Retinal pigment epithelial cell (primary cell): ENCODE data around the gene ZNF282.

Experiments
- DNase-seq: peaks from one replicate; pipeline ENCODE4 v3.0.0-alpha.2; 2010; ENCODE audit warnings: low read depth
- H3K4me3 ChIP-seq: 2 replicates; pipeline ENCODE4 v1.5.1; 2011; ENCODE audit warnings: mild to moderate bottlenecking, low read length, control low read depth, moderate library complexity
- TF ChIP-seq, protein P1 (sequence below): conservative IDR thresholded peaks from 2 replicates; pipeline ENCODE4 v1.5.1; 2011; ENCODE audit warnings: low read depth, low read length, control low read depth, inconsistent platforms

The ZNF282 gene

DNA sequence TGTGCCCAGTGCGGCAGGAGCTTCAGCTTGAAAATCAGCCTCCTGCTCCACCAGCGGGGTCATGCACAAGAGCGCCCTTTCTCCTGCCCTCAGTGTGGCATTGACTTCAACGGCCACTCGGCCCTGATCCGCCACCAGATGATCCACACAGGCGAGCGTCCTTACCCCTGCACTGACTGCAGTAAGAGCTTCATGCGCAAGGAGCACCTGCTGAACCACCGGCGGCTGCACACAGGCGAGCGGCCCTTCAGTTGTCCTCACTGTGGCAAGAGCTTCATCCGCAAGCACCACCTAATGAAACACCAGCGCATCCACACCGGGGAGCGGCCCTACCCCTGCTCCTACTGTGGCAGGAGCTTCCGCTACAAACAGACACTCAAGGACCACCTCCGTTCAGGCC lies 16.1 kb upstream of the ZNF282 start:
- no peak overlapping the region for H3K4me3 ChIP-seq
- DNase-seq = no peak
- TF ChIP-seq, protein P1, sequence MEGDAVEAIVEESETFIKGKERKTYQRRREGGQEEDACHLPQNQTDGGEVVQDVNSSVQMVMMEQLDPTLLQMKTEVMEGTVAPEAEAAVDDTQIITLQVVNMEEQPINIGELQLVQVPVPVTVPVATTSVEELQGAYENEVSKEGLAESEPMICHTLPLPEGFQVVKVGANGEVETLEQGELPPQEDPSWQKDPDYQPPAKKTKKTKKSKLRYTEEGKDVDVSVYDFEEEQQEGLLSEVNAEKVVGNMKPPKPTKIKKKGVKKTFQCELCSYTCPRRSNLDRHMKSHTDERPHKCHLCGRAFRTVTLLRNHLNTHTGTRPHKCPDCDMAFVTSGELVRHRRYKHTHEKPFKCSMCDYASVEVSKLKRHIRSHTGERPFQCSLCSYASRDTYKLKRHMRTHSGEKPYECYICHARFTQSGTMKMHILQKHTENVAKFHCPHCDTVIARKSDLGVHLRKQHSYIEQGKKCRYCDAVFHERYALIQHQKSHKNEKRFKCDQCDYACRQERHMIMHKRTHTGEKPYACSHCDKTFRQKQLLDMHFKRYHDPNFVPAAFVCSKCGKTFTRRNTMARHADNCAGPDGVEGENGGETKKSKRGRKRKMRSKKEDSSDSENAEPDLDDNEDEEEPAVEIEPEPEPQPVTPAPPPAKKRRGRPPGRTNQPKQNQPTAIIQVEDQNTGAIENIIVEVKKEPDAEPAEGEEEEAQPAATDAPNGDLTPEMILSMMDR = no peak

DNA sequence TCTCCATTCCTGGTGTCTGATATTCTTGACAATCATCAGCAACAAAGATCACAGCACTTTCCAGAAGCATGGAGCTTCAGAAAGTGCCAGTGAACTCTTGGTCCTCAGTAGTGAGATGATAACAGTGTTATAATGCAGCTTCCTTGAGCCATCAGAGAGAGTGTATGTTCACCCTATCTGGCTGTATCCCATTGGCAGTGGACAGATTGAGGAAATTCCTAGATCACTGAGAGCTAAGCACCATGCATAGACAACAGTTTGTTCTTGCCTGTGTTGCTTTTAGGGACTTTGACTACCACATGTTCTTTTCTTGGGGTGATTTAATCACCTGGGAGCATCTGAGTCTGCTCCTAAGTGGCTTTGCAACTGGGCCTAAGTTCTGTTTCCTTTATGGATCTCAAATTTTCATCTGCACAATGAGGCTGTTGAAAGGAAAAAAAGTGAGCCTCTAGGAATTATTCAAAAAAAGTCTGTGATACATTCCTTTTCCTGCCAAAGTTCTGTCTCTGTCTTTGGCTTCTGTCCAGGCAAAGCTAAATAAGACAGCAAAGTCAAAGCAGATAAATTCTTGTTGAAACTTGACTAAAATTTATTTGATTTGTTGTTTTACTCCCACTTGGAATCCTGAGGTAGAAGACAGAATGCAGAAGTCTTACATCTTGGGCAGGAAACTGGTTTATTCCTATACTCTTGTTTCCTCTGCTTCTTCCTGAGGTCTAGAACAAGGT lies 14.5 kb upstream of the ZNF282 start:
- TF ChIP-seq, protein P1 = no peak
- no peak overlapping the region for H3K4me3 ChIP-seq
- no peak for DNase-seq

DNA sequence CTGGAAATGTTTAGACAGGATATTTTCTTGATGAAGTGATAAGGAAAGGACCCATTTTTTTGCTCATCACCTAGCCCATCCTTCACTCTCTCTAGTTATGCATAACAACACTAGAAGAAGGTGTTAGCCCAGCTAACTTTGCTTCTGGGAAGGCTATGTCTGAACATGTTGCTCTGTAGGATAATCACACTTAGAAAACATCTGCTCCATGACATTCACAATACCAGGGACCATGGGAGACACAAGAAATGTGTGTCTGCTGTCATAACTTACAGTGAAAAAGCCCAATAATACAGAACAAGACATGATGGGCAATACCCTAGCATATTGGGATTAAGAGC lies 13.9 kb upstream of the ZNF282 start:
- TF ChIP-seq, protein P1 = no peak

DNA sequence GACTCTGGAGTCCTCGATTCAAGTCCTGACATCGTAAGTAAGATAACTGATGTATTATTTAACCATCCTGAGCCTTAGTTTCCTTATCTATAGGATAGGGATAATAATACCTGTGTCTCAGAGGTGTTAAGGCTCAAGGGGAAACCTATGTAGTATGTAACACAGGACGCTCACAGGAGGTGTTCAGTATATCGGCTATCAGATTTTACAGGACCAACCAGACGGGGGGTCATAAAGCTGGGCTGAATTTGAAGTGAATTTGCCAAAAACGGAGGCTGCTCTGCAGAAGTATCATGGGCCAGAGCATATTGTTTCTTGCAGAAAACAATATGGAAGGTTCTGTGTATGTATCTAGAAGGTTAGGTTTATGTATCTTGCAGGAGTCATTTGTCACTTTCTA lies 11.1 kb upstream of the ZNF282 start:
- DNase-seq = no peak
- no peak overlapping the region for H3K4me3 ChIP-seq
- TF ChIP-seq, protein P1 = no peak

More for the DNA sequence above, 13.9 kb upstream of the ZNF282 start:
- DNase-seq = no peak
- H3K4me3 ChIP-seq = no peak overlapping the region

DNA sequence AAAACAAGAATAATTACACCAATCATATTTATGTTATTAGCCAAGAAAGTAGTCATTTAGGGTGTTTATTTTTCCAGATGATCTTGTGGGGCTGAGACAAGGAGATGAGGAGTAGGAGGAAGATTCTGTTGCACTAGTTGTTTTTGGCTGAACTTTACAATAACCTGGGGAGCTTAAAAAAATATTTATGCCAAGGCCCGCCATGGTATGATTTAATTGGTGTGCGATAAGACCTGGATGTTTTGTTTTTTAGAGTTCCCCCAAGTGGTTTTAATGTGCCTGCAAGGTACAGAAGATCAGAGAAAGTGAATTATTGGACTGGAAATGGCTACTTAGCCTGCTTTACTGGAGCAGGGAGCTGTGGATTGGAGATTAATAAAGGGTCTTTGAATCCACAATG lies 7.1 kb upstream of the ZNF282 start:
- TF ChIP-seq, protein P1 = no peak
- no peak overlapping the region for H3K4me3 ChIP-seq
- DNase-seq = no peak

DNA sequence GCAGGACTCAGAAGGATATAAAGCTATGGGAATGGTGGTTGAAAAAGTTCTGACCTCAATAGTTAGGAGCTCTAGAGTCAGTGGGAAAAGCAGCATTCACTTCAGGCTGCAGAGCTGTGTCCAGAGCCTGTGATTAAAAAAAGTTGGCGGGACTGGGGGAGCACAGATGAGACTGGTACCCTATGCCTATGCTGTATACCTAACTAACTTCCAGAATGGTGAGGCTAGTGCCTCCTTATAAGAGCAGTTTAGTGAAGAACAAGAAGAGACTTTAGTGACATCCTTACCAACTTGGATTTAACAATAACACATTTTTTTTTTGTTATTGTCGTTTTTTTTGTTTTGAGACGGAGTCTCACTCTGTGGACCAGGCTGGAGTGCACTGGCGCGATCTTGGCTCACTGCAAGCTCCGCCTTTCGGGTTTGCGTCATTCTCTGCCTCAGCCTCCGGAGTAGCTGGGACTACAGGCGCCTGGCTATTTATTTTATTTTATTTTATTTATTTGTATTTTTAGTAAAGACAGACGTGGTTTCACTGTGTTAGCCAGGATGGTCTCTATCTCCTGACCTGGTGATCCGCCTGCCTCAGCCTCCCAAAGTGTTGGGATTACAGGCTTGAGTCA lies 6.6 kb upstream of the ZNF282 start:
- TF ChIP-seq, protein P1 = no peak
- no peak overlapping the region for H3K4me3 ChIP-seq
- no peak for DNase-seq

DNA sequence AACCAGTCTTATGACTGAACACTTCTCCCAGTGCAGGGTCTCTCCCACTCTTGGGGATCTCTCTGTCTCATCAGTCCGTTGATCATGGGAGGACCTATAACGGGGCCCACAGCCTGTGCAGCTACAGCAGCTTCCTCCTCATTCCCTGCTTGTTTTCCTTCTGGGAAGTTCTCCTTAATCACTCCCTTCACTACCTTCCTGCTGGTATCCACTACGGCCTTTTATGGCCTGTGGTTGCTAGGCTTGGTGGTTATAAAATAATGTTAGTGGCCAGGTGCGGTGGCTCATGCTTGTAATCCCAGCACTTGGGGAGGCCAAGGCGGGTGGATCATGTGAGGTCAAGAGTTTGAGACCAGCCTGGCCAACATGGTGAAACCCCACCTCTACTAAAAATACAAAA lies 3.5 kb upstream of the ZNF282 start:
- DNase-seq = no peak
- TF ChIP-seq, protein P1 = no peak
- no peak overlapping the region for H3K4me3 ChIP-seq
